Measurements from ENCODE around the gene NAA25. TPM values are rescaled to one million over a fixed set of nuclear protein-coding genes. Genes with fewer than 3 reads are reported as not detected.
"Not testable (repeated sequence)": the region's sequence is repeated elsewhere in the genome, so short reads cannot be mapped to it uniquely, and the experiment has no call there.

NAA25 gene
- total and polyA plus RNA-seq, 4 donors: 19.6 to 40.5 (median 21.0) TPM

DNA sequence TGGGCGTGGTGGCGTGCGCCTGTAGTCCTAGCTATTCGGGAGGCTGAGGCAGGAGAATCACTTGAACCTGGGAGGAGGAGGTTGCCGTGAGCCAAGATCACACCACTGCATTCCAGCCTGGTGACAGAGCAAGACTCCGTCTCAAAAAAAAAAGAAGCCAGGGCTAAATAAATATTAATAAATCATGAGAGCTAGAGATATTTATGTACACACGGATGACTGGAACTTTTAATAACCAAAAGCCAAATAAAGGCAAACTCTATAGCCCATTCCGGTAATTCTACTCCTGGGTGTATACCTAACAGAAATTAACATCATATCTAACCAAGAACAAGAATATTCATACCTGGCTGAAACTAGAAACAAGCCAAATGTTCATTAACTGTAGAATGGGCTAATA, 9.1 kb upstream of the NAA25 start:
- 100% methylated on average over 4 of the region's 8 CpGs for WGBS (ENCODE audit: insufficient coverage)
- H3K27ac ChIP-seq (ENCODE audit: low read depth, low read length): no peak overlapping the region

DNA sequence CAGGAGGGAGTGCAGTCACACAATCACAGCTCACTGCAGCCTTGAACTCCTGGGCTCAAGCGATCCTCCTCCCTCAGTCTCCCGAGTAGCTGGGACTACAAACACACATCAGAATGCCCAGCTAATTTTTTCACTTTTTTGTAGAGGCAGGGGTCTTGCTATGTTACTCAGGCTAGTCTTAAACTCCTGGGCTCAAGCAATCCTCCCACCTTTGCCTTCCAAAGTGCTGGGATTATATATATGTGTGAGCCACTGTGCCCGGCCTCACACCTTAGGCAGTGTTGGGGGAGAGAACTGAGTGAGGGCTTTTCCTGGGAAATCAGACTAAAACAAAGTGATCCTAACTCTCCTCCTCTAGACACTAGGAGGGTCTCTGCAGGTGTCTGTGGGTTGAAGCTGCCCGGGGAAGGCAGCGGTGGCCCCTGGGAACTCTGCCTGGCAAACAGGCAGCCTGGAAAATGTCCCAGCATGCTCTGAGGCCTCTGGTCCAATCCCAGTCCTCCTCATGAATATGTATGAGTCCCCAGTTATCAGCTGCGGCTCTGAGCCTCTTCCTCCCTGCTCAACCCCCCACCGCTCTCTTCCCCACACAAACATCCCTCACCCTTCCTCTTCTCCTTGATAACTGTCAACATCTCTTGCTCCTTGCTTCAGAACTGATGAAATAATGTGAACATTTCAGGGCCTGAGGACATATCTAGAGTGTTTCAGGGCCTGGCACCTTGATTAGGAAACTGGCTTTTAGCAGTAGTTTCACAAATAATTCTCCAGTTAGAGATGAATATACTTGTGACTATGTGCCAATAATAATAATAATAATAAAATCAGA, 7.9 kb upstream of the NAA25 start:
- DNase-seq (ENCODE audit: low read depth in 4 of 6, low spot score in 6 of 6): peak; percentile 62 to 96 (median 71)
- 0% methylated on average over 3 of the region's 7 CpGs for WGBS (ENCODE audit: insufficient coverage)
- no peaks in the 10 kb centered on the region for H3K27me3 ChIP-seq (ENCODE audit: control insufficient read depth, insufficient read depth, low read length)
- no peaks in the 10 kb centered on the region for H3K36me3 ChIP-seq (ENCODE audit: control insufficient read depth, insufficient read depth, low read length)
- H3K4me1 ChIP-seq (ENCODE audit: control insufficient read depth, insufficient read depth, low read length): peaks cover 8% of the 10 kb centered on the region
- no peaks in the 10 kb centered on the region for H3K9me3 ChIP-seq (ENCODE audit: control insufficient read depth, insufficient read depth, low read length)
- H3K4me3 ChIP-seq (ENCODE audit: low read depth, low read length): peak overlapping the region; percentile 11
- H3K27ac ChIP-seq (ENCODE audit: low read depth, low read length): peak overlapping the region; percentile 67

More for the DNA sequence above, 9.1 kb upstream of the NAA25 start:
- H3K27me3 ChIP-seq (ENCODE audit: control insufficient read depth, insufficient read depth, low read length): no peaks in the 10 kb centered on the region
- H3K4me1 ChIP-seq (ENCODE audit: control insufficient read depth, insufficient read depth, low read length): peaks cover 8% of the 10 kb centered on the region
- no peak for DNase-seq (ENCODE audit: low read depth in 4 of 6, low spot score in 6 of 6)
- H3K4me3 ChIP-seq (ENCODE audit: low read depth, low read length): no peak overlapping the region
- no peaks in the 10 kb centered on the region for H3K9me3 ChIP-seq (ENCODE audit: control insufficient read depth, insufficient read depth, low read length)
- H3K36me3 ChIP-seq (ENCODE audit: control insufficient read depth, insufficient read depth, low read length): no peaks in the 10 kb centered on the region

DNA sequence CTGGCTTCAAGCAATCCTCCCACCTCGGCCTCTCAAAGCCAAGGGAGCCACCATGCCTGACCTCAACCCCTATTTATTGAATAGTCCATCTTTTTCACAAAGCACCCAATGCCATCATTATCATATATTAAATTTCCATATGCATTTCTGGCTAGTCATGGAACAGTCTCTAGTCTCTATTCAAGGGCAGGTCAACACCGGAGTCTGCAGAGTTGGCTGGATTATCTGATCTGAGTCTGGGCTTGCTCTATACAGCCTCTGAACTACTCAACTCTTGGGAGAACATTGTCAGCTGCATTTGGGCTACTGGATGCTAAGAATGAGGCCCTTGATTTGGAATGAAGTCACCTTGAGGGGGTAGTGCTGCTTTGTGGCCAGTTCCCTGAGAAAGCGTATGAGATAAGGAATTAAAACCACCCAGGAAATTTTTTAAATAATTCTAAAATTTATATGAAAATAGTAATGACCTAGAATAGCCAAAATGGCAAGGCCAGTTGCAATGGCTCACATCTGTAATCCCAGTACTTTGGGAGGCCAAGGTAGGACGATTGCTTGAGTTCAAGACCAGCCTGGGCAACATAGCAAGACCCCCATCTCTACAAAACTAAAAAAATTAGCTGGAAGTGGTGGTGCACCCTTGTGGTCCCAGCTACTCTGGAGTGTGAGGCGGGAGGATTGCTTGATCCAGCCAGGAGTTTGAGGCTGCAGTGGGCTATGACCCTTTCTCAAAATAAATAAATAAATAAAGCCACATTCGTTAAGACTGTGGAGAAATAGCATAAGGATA, 6.9 kb upstream of the NAA25 start:
- WGBS (ENCODE audit: insufficient coverage): 100% methylated on average over 2 of the region's 6 CpGs
- Histone ChIP-seq H3K9me3 (ENCODE audit: control insufficient read depth, insufficient read depth, low read length) (no peaks in the 10 kb centered on the region), H3K27me3 (ENCODE audit: control insufficient read depth, insufficient read depth, low read length) (no peaks in the 10 kb centered on the region), H3K36me3 (ENCODE audit: control insufficient read depth, insufficient read depth, low read length) (no peaks in the 10 kb centered on the region), H3K27ac (ENCODE audit: low read depth, low read length) (no peak overlapping the region), H3K4me1 (ENCODE audit: control insufficient read depth, insufficient read depth, low read length) (peaks cover 8% of the 10 kb centered on the region), H3K4me3 (ENCODE audit: low read depth, low read length) (no peak overlapping the region)
- no peak for DNase-seq (ENCODE audit: low read depth in 4 of 6, low spot score in 6 of 6)

DNA sequence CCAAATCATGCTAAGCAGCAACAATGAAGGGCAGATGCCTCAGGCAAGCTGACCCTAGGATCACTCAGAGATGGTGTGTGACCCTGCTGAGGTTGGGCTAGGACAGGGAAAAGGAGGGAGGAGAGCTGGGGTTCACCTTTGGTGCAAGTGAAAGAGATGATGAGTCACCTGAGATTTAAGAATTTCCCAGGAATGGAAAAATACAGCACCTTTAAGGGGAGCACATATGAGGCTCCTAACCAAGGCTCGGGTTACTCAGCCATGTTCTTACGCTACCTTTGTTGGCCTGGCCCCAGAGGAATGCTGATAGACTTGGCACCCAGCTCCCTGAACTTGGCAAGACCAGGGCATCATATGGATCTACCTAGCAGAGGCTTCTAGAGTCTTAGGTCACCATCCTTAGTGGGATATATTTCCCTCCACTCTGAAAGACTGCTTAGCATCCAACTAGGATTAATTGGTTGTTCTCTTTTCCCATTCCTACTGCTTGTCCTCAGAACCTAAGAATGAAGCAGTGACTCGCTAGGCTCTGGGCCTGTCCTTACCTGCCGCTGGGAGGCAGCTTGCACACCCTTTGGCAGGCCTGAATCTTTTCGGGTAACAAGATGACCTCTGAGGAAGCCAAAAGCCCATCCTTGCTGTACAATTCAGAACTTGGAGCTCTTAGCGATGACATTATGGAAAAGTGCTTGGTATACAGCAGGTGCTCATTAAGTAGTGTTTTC, 4.0 kb upstream of the NAA25 start:
- Histone ChIP-seq H3K4me1 (ENCODE audit: control insufficient read depth, insufficient read depth, low read length) (peaks cover 16% of the 10 kb centered on the region), H3K36me3 (ENCODE audit: control insufficient read depth, insufficient read depth, low read length) (no peaks in the 10 kb centered on the region), H3K4me3 (ENCODE audit: low read depth, low read length) (no peak overlapping the region), H3K27me3 (ENCODE audit: control insufficient read depth, insufficient read depth, low read length) (no peaks in the 10 kb centered on the region), H3K27ac (ENCODE audit: low read depth, low read length) (no peak overlapping the region), H3K9me3 (ENCODE audit: control insufficient read depth, insufficient read depth, low read length) (no peaks in the 10 kb centered on the region)
- 92% methylated on average over 5 of the region's 6 CpGs for WGBS (ENCODE audit: insufficient coverage)
- no peak for DNase-seq (ENCODE audit: low read depth in 4 of 6, low spot score in 6 of 6)

DNA sequence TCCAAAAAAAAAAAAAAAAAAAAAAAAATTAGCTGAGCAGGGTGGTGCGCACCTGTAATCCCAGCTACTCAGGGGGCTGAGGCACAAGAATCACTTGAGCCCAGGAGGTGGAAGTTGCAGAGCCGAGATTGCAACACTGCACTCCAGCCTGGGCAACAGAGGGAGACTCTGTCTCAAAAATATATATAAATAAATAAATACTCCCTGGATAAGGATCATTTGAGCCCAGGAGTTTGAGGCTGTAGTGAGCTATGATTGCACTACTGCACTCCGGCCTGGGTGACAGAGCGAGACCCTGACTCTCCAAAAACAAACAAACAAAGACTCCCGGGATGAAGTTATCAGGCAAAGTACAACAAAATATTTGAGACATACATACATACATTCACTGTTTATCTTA, 3.3 kb upstream of the NAA25 start:
- 90% methylated on average over 2 of the region's 5 CpGs for WGBS (ENCODE audit: insufficient coverage)
- Histone ChIP-seq H3K27me3 (ENCODE audit: control insufficient read depth, insufficient read depth, low read length) (no peaks in the 10 kb centered on the region), H3K9me3 (ENCODE audit: control insufficient read depth, insufficient read depth, low read length) (no peaks in the 10 kb centered on the region), H3K4me3 (ENCODE audit: low read depth, low read length) (no peak overlapping the region), H3K27ac (ENCODE audit: low read depth, low read length) (no peak overlapping the region), H3K4me1 (ENCODE audit: control insufficient read depth, insufficient read depth, low read length) (peaks cover 18% of the 10 kb centered on the region), H3K36me3 (ENCODE audit: control insufficient read depth, insufficient read depth, low read length) (no peaks in the 10 kb centered on the region)
- DNase-seq (ENCODE audit: low read depth in 4 of 6, low spot score in 6 of 6): no peak

DNA sequence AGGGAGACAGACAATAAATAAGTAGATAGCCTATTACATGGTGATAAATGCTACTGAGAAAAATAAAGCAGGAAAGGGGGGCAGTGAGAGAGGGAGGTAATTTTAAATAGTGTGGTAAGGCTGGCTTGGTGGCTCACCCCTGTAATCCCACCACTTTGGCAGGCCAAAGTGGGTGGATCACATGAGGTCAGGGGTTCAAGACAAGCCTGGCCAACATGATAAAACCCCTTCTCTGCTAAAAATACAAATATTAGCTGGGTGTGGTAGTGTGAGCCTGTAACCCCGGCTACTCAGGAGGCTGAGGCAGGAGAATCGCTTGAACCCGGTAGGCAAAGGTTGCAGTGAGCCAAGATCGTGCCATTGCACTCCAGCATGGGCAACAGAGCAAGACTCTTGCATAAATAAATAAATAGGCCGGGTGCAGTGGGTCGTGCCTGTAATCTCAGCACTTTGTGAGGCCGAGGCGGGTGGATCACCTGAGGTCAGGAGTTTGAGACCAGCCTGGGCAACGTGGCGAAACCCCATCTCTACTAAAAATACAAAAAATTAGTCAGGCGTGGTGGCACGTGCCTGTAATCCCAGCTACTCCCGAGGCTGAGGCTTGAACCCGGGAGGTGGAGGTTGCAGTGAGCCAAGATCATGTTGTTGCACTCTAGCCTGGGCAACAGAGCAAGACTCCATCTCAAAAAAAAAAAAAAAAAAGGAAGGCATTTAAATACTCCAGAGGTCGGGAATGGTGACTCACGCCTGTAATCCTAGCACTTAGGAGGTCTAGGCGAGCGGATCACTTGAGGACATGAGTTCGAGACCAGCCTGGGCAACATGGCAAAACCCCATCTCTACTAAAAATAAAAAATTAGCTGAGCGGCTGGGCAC, 2.4 kb upstream of the NAA25 start:
- peaks cover 16% of the 10 kb centered on the region for H3K4me1 ChIP-seq (ENCODE audit: control insufficient read depth, insufficient read depth, low read length)
- H3K4me3 ChIP-seq (ENCODE audit: low read depth, low read length); H3K9me3 ChIP-seq (ENCODE audit: control insufficient read depth, insufficient read depth, low read length); DNase-seq (ENCODE audit: low read depth in 4 of 6, low spot score in 6 of 6); H3K27me3 ChIP-seq (ENCODE audit: control insufficient read depth, insufficient read depth, low read length); H3K36me3 ChIP-seq (ENCODE audit: control insufficient read depth, insufficient read depth, low read length); H3K27ac ChIP-seq (ENCODE audit: low read depth, low read length): not testable (repeated sequence)
- WGBS (ENCODE audit: insufficient coverage): 91% methylated on average over 12 of the region's 20 CpGs

DNA sequence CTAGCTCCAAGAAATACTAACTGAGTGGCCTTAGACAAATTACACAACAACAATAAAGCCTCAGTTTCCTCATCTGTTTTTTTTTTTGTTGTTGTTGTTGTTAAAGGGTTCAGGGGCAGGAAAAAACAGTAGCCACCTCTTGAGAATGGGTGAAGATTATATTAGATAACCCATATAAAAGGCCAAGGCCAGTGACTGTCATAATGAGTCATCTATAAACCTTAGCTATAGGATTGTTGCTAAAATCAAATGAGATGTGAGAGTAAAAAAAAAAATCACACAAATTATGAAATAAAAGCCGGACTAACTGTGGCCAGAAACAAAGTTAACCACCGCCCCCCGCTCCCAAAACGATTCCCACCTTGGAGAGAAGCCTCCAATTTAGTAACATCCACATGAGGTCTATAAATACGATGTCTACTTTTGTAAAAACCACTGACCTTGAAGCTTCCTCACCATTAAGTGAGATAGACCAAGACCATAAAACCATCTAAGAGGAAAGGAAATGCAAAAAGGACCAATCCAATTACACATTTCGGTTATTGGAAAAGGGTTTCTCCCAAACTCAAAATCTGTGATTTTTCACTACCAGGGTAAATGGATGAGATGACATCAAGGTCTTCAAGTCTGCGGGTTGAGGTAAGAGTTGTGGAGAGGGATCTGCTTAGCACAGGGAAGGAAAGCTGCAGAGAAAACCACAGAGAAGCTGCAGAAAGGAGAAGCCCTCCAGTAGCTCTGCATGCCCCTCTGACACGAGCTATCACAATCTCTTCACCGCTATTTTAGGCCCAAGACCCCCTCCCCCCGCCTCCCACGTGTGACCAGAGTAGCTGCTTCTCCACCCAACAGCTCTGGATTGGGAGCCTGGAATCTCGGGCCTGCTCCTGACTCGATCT, 1.0 kb downstream of the NAA25 start:
- Histone ChIP-seq H3K27me3 (ENCODE audit: control insufficient read depth, insufficient read depth, low read length) (no peaks in the 10 kb centered on the region), H3K4me1 (ENCODE audit: control insufficient read depth, insufficient read depth, low read length) (peaks cover 16% of the 10 kb centered on the region), H3K4me3 (ENCODE audit: low read depth, low read length) (peak overlapping the region; percentile 98), H3K27ac (ENCODE audit: low read depth, low read length) (peak overlapping the region; percentile 52), H3K36me3 (ENCODE audit: control insufficient read depth, insufficient read depth, low read length) (peaks cover 6% of the 10 kb centered on the region), H3K9me3 (ENCODE audit: control insufficient read depth, insufficient read depth, low read length) (no peaks in the 10 kb centered on the region)
- 0% methylated on average over 7 of the region's 13 CpGs for WGBS (ENCODE audit: insufficient coverage)
- peak in 2 of 6 donors; percentile 25 to 42 for DNase-seq (ENCODE audit: low read depth in 4 of 6, low spot score in 6 of 6)

DNA sequence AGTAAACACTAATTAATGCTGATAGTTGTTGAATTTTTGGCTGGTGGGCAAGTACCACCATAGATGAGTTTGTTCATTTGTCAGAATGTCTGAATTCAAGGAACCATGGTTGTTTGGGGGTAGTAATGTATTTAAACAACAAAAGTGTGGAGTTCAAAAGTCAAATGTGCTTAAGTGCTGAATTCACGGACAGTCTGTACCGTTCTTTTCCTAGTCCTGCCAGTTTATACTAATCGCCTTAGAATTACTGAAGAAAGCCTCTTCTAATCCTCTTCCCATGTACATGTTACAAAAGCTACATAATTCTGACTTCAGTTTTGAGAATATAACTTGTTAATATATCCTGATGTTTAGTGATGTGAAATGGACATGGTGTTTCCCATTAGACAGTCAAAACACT, 2.7 kb downstream of the NAA25 start:
- Histone ChIP-seq H3K36me3 (ENCODE audit: control insufficient read depth, insufficient read depth, low read length) (peaks cover 11% of the 10 kb centered on the region), H3K4me3 (ENCODE audit: low read depth, low read length) (no peak overlapping the region), H3K27ac (ENCODE audit: low read depth, low read length) (no peak overlapping the region), H3K4me1 (ENCODE audit: control insufficient read depth, insufficient read depth, low read length) (peaks cover 16% of the 10 kb centered on the region), H3K9me3 (ENCODE audit: control insufficient read depth, insufficient read depth, low read length) (no peaks in the 10 kb centered on the region), H3K27me3 (ENCODE audit: control insufficient read depth, insufficient read depth, low read length) (no peaks in the 10 kb centered on the region)
- WGBS (ENCODE audit: insufficient coverage): no CpG with 5 or more reads among the region's 3 CpGs
- no peak for DNase-seq (ENCODE audit: low read depth in 4 of 6, low spot score in 6 of 6)

All from spinal cord (tissue), 10 donors.